Keratinocyte (primary cell): ENCODE data around the gene BEST1. TPM values are rescaled to one million over a fixed set of nuclear protein-coding genes. Genes with fewer than 3 reads are reported as not detected.

Experiments
- DNase-seq: peaks from one replicate; pipeline ENCODE4 v3.0.0-alpha.2; 2011; ENCODE audit warnings: low read depth, missing footprints, low spot score
- FAIRE-seq: peaks from 2 replicates; lab custom pipeline; 2011; peaks lifted over from hg19 to GRCh38; lab: Jason Lieb, UNC
- H2AFZ ChIP-seq: 2 replicates; pipeline ENCODE4 v1.6.0; 2012; ENCODE audit warnings: low read length, control low read depth, inconsistent platforms; ENCODE audit not compliant: control insufficient read depth
- H3K27ac ChIP-seq: 2 replicates; pipeline ENCODE4 v1.5.1; 2011; ENCODE audit warnings: low read length; ENCODE audit not compliant: control insufficient read depth, insufficient read depth
- H3K27me3 ChIP-seq: 3 replicates; pipeline ENCODE4 v1.6.0; 2011; ENCODE audit warnings: low read length; ENCODE audit not compliant: control insufficient read depth, insufficient read depth; ENCODE audit errors: extremely low read depth
- H3K36me3 ChIP-seq, 2 experiments: 2 replicates in 1 of 2; 3 replicates in 1 of 2; pipeline ENCODE4 v1.5.1; 2011; ENCODE audit warnings: low read length in 2 of 2, mild to moderate bottlenecking in 1 of 2; ENCODE audit not compliant: control insufficient read depth in 2 of 2, insufficient read depth in 2 of 2; ENCODE audit errors: extremely low read depth in 1 of 2
- H3K4me1 ChIP-seq: 3 replicates; pipeline ENCODE4 v1.5.1; 2011; ENCODE audit warnings: low read length; ENCODE audit not compliant: control insufficient read depth, insufficient read depth; ENCODE audit errors: extremely low read depth
- H3K4me2 ChIP-seq: 3 replicates; pipeline ENCODE4 v1.6.0; 2011; ENCODE audit warnings: low read depth, low read length; ENCODE audit not compliant: control insufficient read depth, insufficient read depth; ENCODE audit errors: extremely low read depth
- H3K4me3 ChIP-seq, 3 experiments: fragments of 200-600 bp in 1 of 3; sonication (generic) in 1 of 3; 2 replicates in 2 of 3; 3 replicates in 1 of 3; pipeline ENCODE4 v1.5.1; 2011 to 2016; ENCODE audit warnings: low read length in 3 of 3, mild to moderate bottlenecking in 3 of 3, control low read depth in 2 of 3, inconsistent platforms in 1 of 3, low read depth in 1 of 3, mixed read lengths in 1 of 3, mixed run types in 1 of 3, moderate library complexity in 1 of 3; ENCODE audit not compliant: control insufficient read depth in 2 of 3, insufficient read depth in 2 of 3; ENCODE audit errors: extremely low read depth in 1 of 3
- H3K79me2 ChIP-seq: 2 replicates; pipeline ENCODE4 v1.6.0; 2012; ENCODE audit warnings: low read length; ENCODE audit not compliant: control insufficient read depth, insufficient read depth
- H3K9ac ChIP-seq: 3 replicates; pipeline ENCODE4 v1.6.0; 2011; ENCODE audit warnings: low read length; ENCODE audit not compliant: control insufficient read depth, insufficient read depth; ENCODE audit errors: extremely low read depth
- H3K9me1 ChIP-seq: 3 replicates; pipeline ENCODE4 v1.6.0; 2011; ENCODE audit warnings: low read length; ENCODE audit not compliant: control insufficient read depth, insufficient read depth; ENCODE audit errors: extremely low read depth
- H3K9me3 ChIP-seq: 2 replicates; pipeline ENCODE4 v1.5.1; 2012; ENCODE audit warnings: low read depth, low read length; ENCODE audit not compliant: control insufficient read depth
- H4K20me1 ChIP-seq: 3 replicates; pipeline ENCODE4 v1.6.0; 2011; ENCODE audit warnings: low read length; ENCODE audit not compliant: control insufficient read depth, insufficient read depth; ENCODE audit errors: extremely low read depth
- CTCF ChIP-seq, 3 experiments: IDR thresholded peaks in 1 of 3; conservative IDR thresholded peaks in 1 of 3; optimal IDR thresholded peaks in 1 of 3; 2 replicates in 2 of 3; 3 replicates in 1 of 3; pipeline versions ENCODE3 to v1.5.1; 2011; ENCODE audit warnings: low read length in 3 of 3, mild to moderate bottlenecking in 3 of 3, moderate library complexity in 2 of 3, control low read depth in 1 of 3, inconsistent platforms in 1 of 3; ENCODE audit not compliant: insufficient read depth in 2 of 3; ENCODE audit errors: extremely low read depth in 1 of 3
- EZH2 ChIP-seq: IDR thresholded peaks from one replicate; pipeline ENCODE4 v1.6.1; 2012; ENCODE audit warnings: inconsistent platforms, mild to moderate bottlenecking, low read length, moderate library complexity
- dilution Hi-C: fragments of 300-500 bp; cut with MboI; formaldehyde crosslinking; loops from one replicate; pipeline ENCODE4 v1.7.0; 2020; ENCODE audit warnings: low sequenced_read_pairs; ENCODE audit not compliant: extremely low pct_ligation_motif_present
- polyA plus RNA-seq, 5 experiments: library from polyadenylated mRNA; depleted of rRNA in 3 of 5; stranded (reverse) in 3 of 5; stranded (forward) in 1 of 5; unstranded in 1 of 5; fragments of >200 nt; gene quantifications; 1 replicate in 1 of 5; 2 replicates in 3 of 5; 3 replicates in 1 of 5; pipeline versions ENCODE4 v1.2.1 to v1.2.3, GENCODE V29; 2011 to 2012; ENCODE audit warnings: missing spikeins in 2 of 5, low read depth in 1 of 5, low replicate concordance in 1 of 5

The BEST1 gene
- polyA plus RNA-seq, 1 donor (not counting 4 experiments of a cell fraction or from before 2014, with no cell fraction given): 0.13 TPM

GRCh38 chr11:61962213-61963015, 12.3 kb downstream of the BEST1 start:
- DNase-seq: no peak
- H4K20me1 ChIP-seq: peaks cover 25% of the 10 kb centered on the region
- no peaks in the 10 kb centered on the region for H3K27me3 ChIP-seq
- H2AFZ ChIP-seq: no peak overlapping the region
- peaks cover 14 to 26% of the 10 kb centered on the region in 2 experiments for H3K36me3 ChIP-seq
- no peaks in the 10 kb centered on the region for H3K9me1 ChIP-seq
- H3K9me3 ChIP-seq: no peaks in the 10 kb centered on the region
- dilution Hi-C loops: no loop called here
- H3K4me2 ChIP-seq: no peak overlapping the region
- peaks cover 20% of the 10 kb centered on the region for H3K4me1 ChIP-seq
- H3K4me3 ChIP-seq: no peak overlapping the region
- H3K79me2 ChIP-seq: peaks cover 15% of the 10 kb centered on the region
- H3K9ac ChIP-seq: no peak overlapping the region
- no peak overlapping the region for H3K27ac ChIP-seq
- no peak for FAIRE-seq
- no peak for TF ChIP-seq EZH2
- no peak for TF ChIP-seq CTCF (optimal IDR thresholded peaks at IDR 0.05 in 1 of 3, IDR thresholded peaks at IDR 0.05 in 1 of 3, conservative IDR thresholded peaks at IDR 0.05 in 1 of 3; ENCODE audit: extremely low read depth in 1 of 3, insufficient read depth in 2 of 3, low read length in 3 of 3)

GRCh38 chr11:61963016-61963281, 12.8 kb downstream of the BEST1 start:
- no peak overlapping the region for H3K4me2 ChIP-seq
- no peak overlapping the region for H3K27ac ChIP-seq
- no peak overlapping the region for H2AFZ ChIP-seq
- peaks cover 25% of the 10 kb centered on the region for H4K20me1 ChIP-seq
- peaks cover 17% of the 10 kb centered on the region for H3K79me2 ChIP-seq
- H3K9me1 ChIP-seq: no peaks in the 10 kb centered on the region
- no peak for DNase-seq
- H3K4me3 ChIP-seq: no peak overlapping the region
- H3K36me3 ChIP-seq: peaks cover 12 to 26% of the 10 kb centered on the region in 2 experiments
- H3K9me3 ChIP-seq: no peaks in the 10 kb centered on the region
- H3K4me1 ChIP-seq: peaks cover 21% of the 10 kb centered on the region
- H3K9ac ChIP-seq: no peak overlapping the region
- no peak for FAIRE-seq
- no peaks in the 10 kb centered on the region for H3K27me3 ChIP-seq
- dilution Hi-C loops: no loop called here
- TF ChIP-seq EZH2 (no peak), CTCF (optimal IDR thresholded peaks at IDR 0.05 in 1 of 3, IDR thresholded peaks at IDR 0.05 in 1 of 3, conservative IDR thresholded peaks at IDR 0.05 in 1 of 3; ENCODE audit: extremely low read depth in 1 of 3, insufficient read depth in 2 of 3, low read length in 3 of 3) (no peak)
